Endothelial cell of umbilical vein (primary cell): ENCODE measurements around the gene TPM4.

ENCODE experiments used
- CTCF ChIP-seq, 2 donors: IDR thresholded peaks; 1 replicate in 1 of 2; 2 replicates in 1 of 2; pipeline ENCODE4 v1.5.1; 2011; ENCODE audit warnings: low read length in 2 of 2, mild to moderate bottlenecking in 2 of 2, moderate library complexity in 2 of 2, control low read depth in 1 of 2, inconsistent platforms in 1 of 2, low read depth in 1 of 2; ENCODE audit not compliant: insufficient read depth in 1 of 2; ENCODE audit errors: extremely low read depth in 1 of 2
- EZH2 ChIP-seq: IDR thresholded peaks from 2 replicates; pipeline ENCODE4 v1.6.1; 2012; ENCODE audit warnings: borderline replicate concordance, low read depth, mild to moderate bottlenecking, moderate library complexity, low read length, inconsistent platforms; ENCODE audit not compliant: severe bottlenecking
- JUN ChIP-seq: IDR thresholded peaks from 2 replicates; pipeline ENCODE4 v1.6.1; 2011; ENCODE audit warnings: borderline replicate concordance, low read depth; ENCODE audit not compliant: insufficient read length, insufficient read depth
- MAX ChIP-seq: IDR thresholded peaks from 2 replicates; pipeline ENCODE4 v1.6.1; 2011; ENCODE audit not compliant: insufficient read depth, insufficient read length
- MYC ChIP-seq: IDR thresholded peaks from one replicate; pipeline ENCODE4 v1.6.1; 2011; ENCODE audit warnings: mild to moderate bottlenecking, low read depth, low read length
- POLR2A ChIP-seq: IDR thresholded peaks from 2 replicates; pipeline ENCODE4 v1.6.1; 2012; ENCODE audit warnings: low read depth, mild to moderate bottlenecking, control low read depth, low read length
- POLR2AphosphoS5 ChIP-seq: IDR thresholded peaks from 2 replicates; pipeline ENCODE4 v1.6.1; 2012; ENCODE audit warnings: low read depth, mild to moderate bottlenecking, control low read depth, low read length, moderate library complexity; ENCODE audit not compliant: insufficient read depth

- TF ChIP-seq CTCF (IDR thresholded peaks at IDR 0.05; ENCODE audit: extremely low read depth in 1 of 2, insufficient read depth in 1 of 2, low read depth in 1 of 2, low read length in 2 of 2) (no peak), EZH2 (no peak), JUN (no peak), POLR2A (no peak), POLR2AphosphoS5 (no peak), MYC (no peak), MAX (no peak)
These were observed 34.3 kb upstream of the TPM4 start for GRCh38 chr19:16041991-16042386.
